GM21390 (cell line): ENCODE measurements around the gene CCNL2.

ENCODE experiments used
- ATAC-seq: cut with Tn5 transposase; IDR thresholded peaks from one replicate; pipeline ENCODE4 v1.9.1; 2021; ENCODE audit not compliant: unreplicated experiment

Gene CCNL2

DNA sequence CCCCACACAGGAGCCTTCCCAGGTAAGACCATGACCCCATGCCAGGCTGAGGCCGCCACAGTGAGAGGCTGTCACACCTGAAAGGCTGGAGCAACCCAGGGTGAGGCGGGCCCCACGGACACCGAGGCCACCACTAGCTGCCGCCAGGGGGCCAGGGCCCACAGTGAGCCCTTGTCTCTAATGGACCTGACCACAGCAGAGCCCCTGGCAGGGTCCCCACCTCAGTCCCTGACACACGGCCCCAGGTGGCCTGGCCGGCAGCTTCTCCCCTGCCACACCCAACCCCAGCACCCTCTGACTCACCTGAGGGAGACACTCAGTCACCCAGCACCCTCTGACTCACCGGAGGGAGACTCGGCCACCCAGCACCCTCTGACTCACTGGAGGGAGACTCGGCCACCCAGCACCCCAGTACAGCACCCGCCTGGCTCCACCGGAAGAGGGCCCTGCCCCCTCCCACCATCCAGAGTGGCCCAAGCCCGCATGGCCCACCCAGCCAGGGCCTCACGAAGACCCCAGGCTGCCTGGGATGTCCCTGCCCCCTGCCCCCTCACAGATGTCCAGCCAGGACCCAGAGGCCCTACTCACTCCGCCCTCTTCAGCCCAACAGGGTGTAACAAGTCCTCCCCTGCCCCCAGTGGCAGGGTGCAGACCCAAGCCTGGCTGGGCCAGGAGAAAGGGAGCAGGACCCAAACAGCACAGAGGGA is 54.3 kb downstream of the CCNL2 start:
- no peak for ATAC-seq

GRCh38 chr1:1343811-1344421 is 55.2 kb downstream of the CCNL2 start:
- ATAC-seq: no peak

- no peak for ATAC-seq
These were observed 56.5 kb downstream of the CCNL2 start for GRCh38 chr1:1342584-1343115.

DNA sequence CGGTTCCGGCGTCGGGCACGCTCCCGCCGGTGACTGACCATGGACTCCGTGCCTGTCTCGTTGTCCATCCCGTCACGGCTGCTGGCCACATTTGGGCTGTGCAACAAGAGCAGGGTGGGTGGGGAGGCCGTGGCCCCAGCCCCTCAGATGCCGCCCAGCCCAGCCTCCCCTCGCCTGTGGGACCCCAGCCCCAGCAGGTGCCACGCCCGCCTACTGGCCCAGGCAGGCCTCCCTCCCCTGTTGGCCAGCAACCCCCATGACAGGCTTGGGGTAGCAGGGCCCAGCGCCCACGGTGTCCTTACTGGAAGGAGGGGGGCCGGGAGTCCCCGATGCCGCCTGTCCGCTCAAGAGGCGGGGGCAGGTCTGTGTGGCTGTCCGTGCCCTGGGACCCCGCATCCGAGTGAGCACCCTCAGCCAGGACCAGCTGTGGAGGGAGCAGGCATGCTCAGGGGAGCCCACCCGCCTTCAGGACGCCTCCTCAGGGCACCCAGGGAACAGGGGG is 57.0 kb downstream of the CCNL2 start:
- no peak for ATAC-seq

DNA sequence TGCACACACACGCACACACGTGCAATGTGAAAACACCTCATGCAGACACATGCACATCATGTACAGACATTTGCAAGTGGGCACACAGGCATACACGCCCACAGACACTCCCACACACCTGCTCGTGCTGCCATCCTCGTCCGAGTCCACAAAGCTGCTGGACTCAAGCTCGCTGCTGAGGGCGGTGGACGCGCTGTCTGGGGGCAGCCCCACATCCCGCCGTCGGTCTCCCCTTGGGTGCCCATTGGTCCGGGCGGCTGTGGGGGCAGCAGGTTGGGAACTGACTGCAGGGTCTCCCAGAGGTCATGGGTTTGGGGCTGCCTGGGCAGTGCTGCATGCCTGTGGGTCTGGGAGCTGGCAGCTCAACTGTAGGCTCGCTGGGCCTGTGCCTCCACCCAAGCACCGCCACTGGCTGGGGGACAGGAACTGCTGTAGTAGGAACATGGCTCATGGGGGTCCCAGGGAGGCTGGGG is 57.5 kb downstream of the CCNL2 start:
- ATAC-seq: no peak

DNA sequence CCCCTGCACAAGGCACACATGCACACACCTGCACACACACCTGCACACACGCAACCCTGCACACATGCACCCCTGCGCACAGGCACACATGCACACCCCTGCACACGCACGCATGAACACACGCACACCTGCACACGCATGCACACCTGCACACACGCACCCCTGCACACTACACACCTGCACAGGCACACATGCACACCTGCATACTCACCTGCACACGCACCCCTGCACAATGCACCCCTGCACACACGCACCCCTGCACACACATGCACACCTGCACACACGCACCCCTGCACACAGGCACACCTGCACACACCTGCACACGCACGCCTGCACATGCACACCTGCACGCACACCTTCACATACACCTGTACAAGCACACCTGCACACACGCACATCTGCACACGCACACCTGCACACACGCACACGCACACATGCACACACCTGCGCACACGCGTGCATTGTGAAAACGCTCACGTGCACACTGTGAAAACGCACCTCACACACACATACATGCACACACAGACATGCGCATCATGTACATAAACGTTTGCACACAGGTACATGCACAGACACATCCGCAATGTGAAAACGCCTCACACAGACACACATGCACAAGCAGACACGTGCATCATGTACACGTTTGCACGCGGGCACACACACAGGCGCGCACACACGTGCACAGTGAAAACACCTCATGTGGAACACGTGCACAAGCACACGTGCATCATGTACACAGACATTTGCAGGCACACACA is 58.2 kb downstream of the CCNL2 start:
- ATAC-seq: no peak

- no peak for ATAC-seq
These were observed 59.0 kb downstream of the CCNL2 start for GRCh38 chr1:1340185-1340584.

DNA sequence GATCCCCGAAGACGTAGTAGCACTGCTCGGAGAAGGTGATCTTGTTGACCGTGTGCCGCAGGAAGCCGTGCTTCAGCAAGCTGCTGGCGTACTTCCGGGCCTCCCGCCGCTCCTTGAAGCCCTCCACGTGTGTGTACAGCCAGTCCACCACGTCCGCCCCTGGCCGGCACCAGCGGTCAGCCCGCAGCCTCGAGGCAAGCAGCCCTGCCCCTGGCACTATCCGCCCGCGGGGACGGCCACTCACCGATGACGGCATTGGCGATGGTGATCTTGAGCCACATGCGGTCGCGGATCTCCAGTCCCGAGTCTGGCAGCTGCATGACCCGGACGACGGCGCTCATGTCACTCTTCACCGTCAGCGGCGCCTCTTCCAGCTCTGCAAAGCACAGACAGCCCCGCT is 60.9 kb downstream of the CCNL2 start:
- no peak for ATAC-seq

- ATAC-seq: no peak
These were observed 61.4 kb downstream of the CCNL2 start for GRCh38 chr1:1337793-1338147.

DNA sequence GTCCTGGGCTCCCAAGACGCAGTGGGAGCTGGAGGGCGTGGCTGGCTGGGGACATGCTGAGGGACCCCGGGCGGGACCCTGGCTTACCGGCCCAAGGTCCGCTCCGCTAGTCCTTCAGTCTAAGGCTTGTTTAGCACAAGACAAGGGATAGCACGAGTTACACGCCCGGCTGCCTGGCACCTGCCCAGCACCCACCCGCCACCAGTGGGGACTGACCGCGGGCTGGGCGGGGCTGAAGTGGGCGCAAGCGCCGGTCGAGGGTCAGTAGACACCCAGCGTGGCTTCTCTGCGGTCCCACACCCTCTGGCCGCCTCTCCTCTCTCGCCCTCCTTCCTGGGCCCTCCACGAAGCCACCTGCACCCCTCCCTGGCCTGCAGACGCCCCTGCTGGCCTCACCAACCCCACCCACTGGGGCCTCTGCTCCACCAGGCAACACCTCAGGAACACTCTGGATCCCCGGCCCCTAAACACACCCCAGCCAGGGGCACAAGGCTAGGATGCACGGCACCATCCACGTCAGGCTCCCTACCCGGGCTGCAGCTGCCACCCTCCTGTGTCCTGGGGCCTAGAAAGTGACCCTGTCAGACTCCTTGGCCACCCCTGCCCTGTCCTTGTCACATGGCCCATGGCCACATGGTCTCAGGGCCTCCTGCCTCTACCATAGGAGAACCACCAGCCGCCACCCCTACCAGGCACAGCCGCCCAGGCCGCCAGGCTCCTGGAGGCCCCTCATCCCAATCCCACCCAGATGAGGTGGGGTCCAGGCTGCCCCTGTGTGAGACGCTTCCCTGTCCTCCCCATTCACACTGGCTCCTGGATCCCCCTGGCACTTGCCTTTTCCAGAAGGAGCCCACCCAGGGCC is 62.0 kb downstream of the CCNL2 start:
- no peak for ATAC-seq

DNA sequence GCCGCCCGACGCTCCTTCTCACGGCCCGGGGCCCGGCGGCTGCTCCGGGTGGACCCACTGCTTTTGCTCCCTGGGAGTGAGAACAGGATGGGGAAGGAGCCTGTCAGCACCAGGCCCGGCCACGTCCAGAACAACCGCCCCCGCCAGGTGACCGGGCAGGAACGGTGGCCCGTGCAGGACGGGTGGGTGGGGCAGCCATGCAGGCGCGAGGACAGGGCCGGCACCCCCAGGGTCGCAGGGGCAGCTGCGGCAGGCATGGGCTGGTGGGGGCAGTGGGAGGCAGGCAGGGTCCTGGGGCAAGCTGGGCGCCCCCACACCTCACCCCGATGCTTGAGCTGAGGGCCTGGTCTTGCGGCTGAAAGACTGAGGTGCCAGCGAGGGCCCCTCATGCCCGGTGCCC is 62.7 kb downstream of the CCNL2 start:
- no peak for ATAC-seq

GRCh38 chr1:1335792-1336248 is 63.3 kb downstream of the CCNL2 start:
- no peak for ATAC-seq
